Right lobe of liver (tissue), 4 donors: Measurements from ENCODE around the gene UBXN11.

Source experiments
- POLR2A ChIP-seq: fragments of 450-650 bp; IDR thresholded peaks from one replicate; pipeline ENCODE4 v1.6.1; 2017; ENCODE audit warnings: antibody characterized with exemption, mild to moderate bottlenecking
- TF ChIP-seq, protein P1 (sequence below), 4 donors: fragments of 200-600 bp in 3 of 4; fragments of 450-650 bp in 1 of 4; IDR thresholded peaks; one replicate each; pipeline versions ENCODE4 v1.5.1 to v1.8.0; 2016 to 2022; ENCODE audit warnings: antibody characterized with exemption in 4 of 4, mild to moderate bottlenecking in 2 of 4
- donor health status: DM: no; HTN: no; CAD: no.
- donor health status: DM: no; HTN: no; CAD: no.
- donor health status: DM: no; HTN: yes; CAD: no.

GRCh38 chr1:26314501-26314900 lies 8.1 kb upstream of the UBXN11 start:
- TF ChIP-seq, protein P1, sequence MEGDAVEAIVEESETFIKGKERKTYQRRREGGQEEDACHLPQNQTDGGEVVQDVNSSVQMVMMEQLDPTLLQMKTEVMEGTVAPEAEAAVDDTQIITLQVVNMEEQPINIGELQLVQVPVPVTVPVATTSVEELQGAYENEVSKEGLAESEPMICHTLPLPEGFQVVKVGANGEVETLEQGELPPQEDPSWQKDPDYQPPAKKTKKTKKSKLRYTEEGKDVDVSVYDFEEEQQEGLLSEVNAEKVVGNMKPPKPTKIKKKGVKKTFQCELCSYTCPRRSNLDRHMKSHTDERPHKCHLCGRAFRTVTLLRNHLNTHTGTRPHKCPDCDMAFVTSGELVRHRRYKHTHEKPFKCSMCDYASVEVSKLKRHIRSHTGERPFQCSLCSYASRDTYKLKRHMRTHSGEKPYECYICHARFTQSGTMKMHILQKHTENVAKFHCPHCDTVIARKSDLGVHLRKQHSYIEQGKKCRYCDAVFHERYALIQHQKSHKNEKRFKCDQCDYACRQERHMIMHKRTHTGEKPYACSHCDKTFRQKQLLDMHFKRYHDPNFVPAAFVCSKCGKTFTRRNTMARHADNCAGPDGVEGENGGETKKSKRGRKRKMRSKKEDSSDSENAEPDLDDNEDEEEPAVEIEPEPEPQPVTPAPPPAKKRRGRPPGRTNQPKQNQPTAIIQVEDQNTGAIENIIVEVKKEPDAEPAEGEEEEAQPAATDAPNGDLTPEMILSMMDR (IDR thresholded peaks at IDR 0.05) = no peak
- no peak for TF ChIP-seq POLR2A
